C1 segment of cervical spinal cord (tissue), 14 donors: ENCODE data around the gene KLRB1.
"Not testable (repeated sequence)": the region's sequence is repeated elsewhere in the genome, so short reads cannot be mapped to it uniquely, and the experiment has no call there.

Experiments
- DNase-seq, 14 donors: peaks; one replicate each; lab custom pipeline; 2025; lab: John Stamatoyannopoulos, UW

KLRB1 gene

GRCh38 chr12:9607716-9608115 lies at the start of gene KLRB1:
KLRB1 (minus strand) TSS chr12:9607916; CDS start chr12:9607839, 77 bp downstream.
- no peak for DNase-seq

- peak in 1 of 14 donors; percentile 2 for DNase-seq
Measured at GRCh38 chr12:9651265-9651729, 43.6 kb upstream of the KLRB1 start.

GRCh38 chr12:9650151-9650576 lies 42.4 kb upstream of the KLRB1 start:
- no peak for DNase-seq

- peak in 2 of 14 donors; percentile 6 for DNase-seq
Measured at GRCh38 chr12:9649532-9649940, 41.8 kb upstream of the KLRB1 start.

GRCh38 chr12:9648701-9649531 lies 41.2 kb upstream of the KLRB1 start:
- DNase-seq, result no peak

GRCh38 chr12:9647825-9648700 lies 40.3 kb upstream of the KLRB1 start:
- peak in 11 of 14 donors; percentile 31 to 83 (median 61) for DNase-seq

- no peak for DNase-seq
Measured at GRCh38 chr12:9646794-9647781, 39.4 kb upstream of the KLRB1 start.

GRCh38 chr12:9644985-9645551 lies 37.4 kb upstream of the KLRB1 start:
- DNase-seq, result not testable (repeated sequence)

GRCh38 chr12:9643266-9643660 lies 35.5 kb upstream of the KLRB1 start:
- no peak for DNase-seq

- no peak for DNase-seq
Measured at GRCh38 chr12:9642606-9643265, 35.0 kb upstream of the KLRB1 start.

- DNase-seq, result no peak
Measured at GRCh38 chr12:9640024-9640423, 32.3 kb upstream of the KLRB1 start.

- no peak for DNase-seq
Measured at GRCh38 chr12:9636851-9637206, 29.1 kb upstream of the KLRB1 start.

- no peak for DNase-seq
Measured at GRCh38 chr12:9636150-9636850, 28.6 kb upstream of the KLRB1 start.

GRCh38 chr12:9634969-9635754 lies 27.4 kb upstream of the KLRB1 start:
- no peak for DNase-seq

GRCh38 chr12:9634177-9634803 lies 26.6 kb upstream of the KLRB1 start:
- DNase-seq, result peak in 1 of 14 donors; percentile 22

- DNase-seq, result no peak
Measured at GRCh38 chr12:9632766-9633165, 25.1 kb upstream of the KLRB1 start.

GRCh38 chr12:9626821-9627220 lies 19.1 kb upstream of the KLRB1 start:
- no peak for DNase-seq

- DNase-seq, result no peak
Measured at GRCh38 chr12:9626291-9626690, 18.6 kb upstream of the KLRB1 start.
